ENCODE data around the gene PHLDA2. TPM values are rescaled to one million over a fixed set of nuclear protein-coding genes. Genes with fewer than 3 reads are reported as not detected.

The PHLDA2 gene
- total and polyA plus RNA-seq, 2 experiments from 2014 or later = 11.7 to 66.0 TPM

GRCh38 chr11:2929531-2929949 is 320 bp upstream of the PHLDA2 start:
- H3K4me2 ChIP-seq (ENCODE audit: unreplicated experiment) = peak overlapping the region; percentile 79
- peak; percentile 91 for DNase-seq
- H3K9ac ChIP-seq = peak overlapping the region; percentile 85
- no peaks in the 10 kb centered on the region for H3K9me3 ChIP-seq (ENCODE audit: low read depth)
- H3K79me2 ChIP-seq (ENCODE audit: insufficient read depth) = peaks cover 6% of the 10 kb centered on the region; the same call in 1 of the 2 replicates
- no peaks in the 10 kb centered on the region for H3K36me3 ChIP-seq (ENCODE audit: low read depth)
- TF ChIP-seq EZH2 (IDR thresholded peaks at IDR 0.05; ENCODE audit: insufficient read depth, poor library complexity, severe bottlenecking) (no peak), EZH2phosphoT487 (IDR thresholded peaks at IDR 0.05; ENCODE audit: insufficient read depth, low read depth) (no peak)
- H3K27ac ChIP-seq = peak overlapping the region; percentile 66
- H3K4me1 ChIP-seq (ENCODE audit: insufficient read depth) = peaks cover 14% of the 10 kb centered on the region
- in situ Hi-C loops (cut with MboI) = no loop called here
- no peaks in the 10 kb centered on the region for H3K27me3 ChIP-seq (replicated peaks; ENCODE audit: insufficient read depth)
- WGBS, 2 experiments (ENCODE audit: low coverage in 1 of 2, low lambda C conversion rate in 2 of 2, missing lambda C conversion rate in 2 of 2) = 1% methylated on average over 27 to 39 of the region's 48 CpGs
- H3F3A ChIP-seq (ENCODE audit: insufficient read depth) = peaks cover 8% of the 10 kb centered on the region; the same call in 1 of the 2 replicates
- H3K9me2 ChIP-seq (ENCODE audit: insufficient read depth) = no peaks in the 10 kb centered on the region
- H2AFZ ChIP-seq = peak overlapping the region; percentile 59
- no peaks in the 10 kb centered on the region for H4K20me1 ChIP-seq (ENCODE audit: insufficient read depth)
- H3K4me3 ChIP-seq = peak overlapping the region; percentile 78

- Histone ChIP-seq H3F3A (ENCODE audit: insufficient read depth) (peaks cover 7% of the 10 kb centered on the region; the same call in 1 of the 2 replicates), H3K27me3 (replicated peaks; ENCODE audit: insufficient read depth) (no peaks in the 10 kb centered on the region), H3K4me3 (peak overlapping the region; percentile 78), H3K36me3 (ENCODE audit: low read depth) (no peaks in the 10 kb centered on the region), H3K9me2 (ENCODE audit: insufficient read depth) (no peaks in the 10 kb centered on the region), H4K20me1 (ENCODE audit: insufficient read depth) (no peaks in the 10 kb centered on the region), H3K4me1 (ENCODE audit: insufficient read depth) (peaks cover 9% of the 10 kb centered on the region), H3K79me2 (ENCODE audit: insufficient read depth) (peaks cover 6% of the 10 kb centered on the region; the same call in 1 of the 2 replicates), H2AFZ (peak overlapping the region; percentile 68), H3K4me2 (ENCODE audit: unreplicated experiment) (peak overlapping the region; percentile 74), H3K9ac (peak overlapping the region; percentile 85), H3K9me3 (ENCODE audit: low read depth) (no peaks in the 10 kb centered on the region), H3K27ac (peak overlapping the region; percentile 66)
- WGBS, 2 experiments (ENCODE audit: low coverage in 1 of 2, low lambda C conversion rate in 2 of 2, missing lambda C conversion rate in 2 of 2) = 35 to 42% methylated on average over 25 of the region's 25 CpGs
- in situ Hi-C loops (cut with MboI) = no loop called here
- DNase-seq = peak; percentile 78
- TF ChIP-seq EZH2 (IDR thresholded peaks at IDR 0.05; ENCODE audit: insufficient read depth, poor library complexity, severe bottlenecking) = no peak
- TF ChIP-seq EZH2phosphoT487 (IDR thresholded peaks at IDR 0.05; ENCODE audit: insufficient read depth, low read depth) = no peak
These were observed 1.2 kb downstream of the PHLDA2 start for GRCh38 chr11:2927851-2928604.

DNA sequence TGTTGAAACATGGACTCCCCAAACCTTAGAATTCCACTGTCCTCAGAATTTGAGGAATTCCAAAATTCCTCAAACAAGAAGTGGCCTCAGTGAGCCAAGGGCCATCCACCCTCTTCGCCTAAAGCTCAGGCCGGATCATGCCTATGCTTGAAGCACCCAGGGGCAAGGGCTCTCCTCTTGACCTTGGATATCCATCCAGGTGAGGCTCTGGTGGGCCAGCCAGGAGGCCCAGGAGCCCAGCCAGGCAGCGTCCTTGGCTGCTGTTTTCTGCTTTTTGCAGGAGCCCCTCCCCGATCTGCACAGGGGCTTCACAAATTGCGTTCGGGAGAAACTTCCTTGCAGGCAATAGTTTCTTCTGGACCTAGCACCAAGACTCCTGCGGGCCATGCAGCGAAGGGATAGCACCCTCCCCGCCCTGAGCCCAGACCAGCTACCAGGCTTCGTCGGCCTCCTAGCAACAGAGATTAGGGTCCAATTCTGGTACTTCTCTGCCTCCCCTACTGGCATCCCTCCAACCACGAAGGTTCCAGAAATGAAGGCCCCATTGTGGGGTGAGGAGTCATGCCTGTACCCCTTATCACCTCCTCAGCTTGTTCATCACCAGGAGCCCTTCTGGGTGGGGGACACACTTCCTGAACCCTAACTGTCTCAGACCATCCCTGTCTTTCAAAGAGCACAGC is 2.0 kb downstream of the PHLDA2 start:
- peak overlapping the region; percentile 85 for H3K9ac ChIP-seq

DNA sequence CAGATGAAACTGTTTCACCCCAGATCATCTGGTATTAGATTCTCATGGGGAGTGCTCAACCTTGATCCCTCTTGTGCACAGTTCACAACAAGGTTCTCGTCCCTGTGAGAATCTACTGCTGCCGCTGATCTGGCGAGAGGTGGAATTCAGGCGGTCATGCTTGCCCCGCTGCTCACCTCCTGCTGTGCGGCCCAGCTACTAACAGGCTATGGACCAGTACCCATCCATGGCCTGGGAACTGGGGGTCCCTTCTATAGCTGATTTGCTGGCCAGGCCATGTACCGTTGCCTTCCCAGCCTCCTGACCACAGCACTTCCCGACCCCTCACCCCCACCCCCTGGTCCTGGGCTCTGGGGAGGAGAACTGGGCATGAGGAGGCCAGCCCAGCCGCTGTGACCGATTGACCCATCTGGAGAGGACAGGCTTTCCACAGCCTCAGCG is 2.6 kb downstream of the PHLDA2 start:
- H2AFZ ChIP-seq = no peak overlapping the region
- H3K4me3 ChIP-seq = no peak overlapping the region
- H3K27me3 ChIP-seq (replicated peaks; ENCODE audit: insufficient read depth) = no peaks in the 10 kb centered on the region
- H3K4me1 ChIP-seq (ENCODE audit: insufficient read depth) = peaks cover 2% of the 10 kb centered on the region; the same call in 1 of the 2 replicates
- H3K9me2 ChIP-seq (ENCODE audit: insufficient read depth) = no peaks in the 10 kb centered on the region
- peaks cover 6% of the 10 kb centered on the region; the same call in 1 of the 2 replicates for H3K79me2 ChIP-seq (ENCODE audit: insufficient read depth)
- H3K9ac ChIP-seq = no peak overlapping the region
- in situ Hi-C loops (cut with MboI) = no loop called here
- H3K4me2 ChIP-seq (ENCODE audit: unreplicated experiment) = no peak overlapping the region
- H3F3A ChIP-seq (ENCODE audit: insufficient read depth) = no peaks in the 10 kb centered on the region
- H3K27ac ChIP-seq = no peak overlapping the region
- no peaks in the 10 kb centered on the region for H4K20me1 ChIP-seq (ENCODE audit: insufficient read depth)
- no peaks in the 10 kb centered on the region for H3K36me3 ChIP-seq (ENCODE audit: low read depth)
- WGBS, 2 experiments (ENCODE audit: low coverage in 1 of 2, low lambda C conversion rate in 2 of 2, missing lambda C conversion rate in 2 of 2) = 90 to 92% methylated on average over 9 to 11 of the region's 11 CpGs
- no peak for DNase-seq
- no peak for TF ChIP-seq EZH2 (IDR thresholded peaks at IDR 0.05; ENCODE audit: insufficient read depth, poor library complexity, severe bottlenecking)
- TF ChIP-seq EZH2phosphoT487 (IDR thresholded peaks at IDR 0.05; ENCODE audit: insufficient read depth, low read depth) = no peak
- no peaks in the 10 kb centered on the region for H3K9me3 ChIP-seq (ENCODE audit: low read depth)

More for the DNA sequence above, 2.0 kb downstream of the PHLDA2 start:
- Histone ChIP-seq H3K36me3 (ENCODE audit: low read depth) (no peaks in the 10 kb centered on the region), H3K27ac (0 out of 2 replicates have a peak overlapping the region, but pooled peaks have one; percentile 5), H3K9me2 (ENCODE audit: insufficient read depth) (no peaks in the 10 kb centered on the region), H4K20me1 (ENCODE audit: insufficient read depth) (no peaks in the 10 kb centered on the region), H3K4me2 (ENCODE audit: unreplicated experiment) (peak overlapping the region; percentile 74), H3K9me3 (ENCODE audit: low read depth) (no peaks in the 10 kb centered on the region), H3K27me3 (replicated peaks; ENCODE audit: insufficient read depth) (no peaks in the 10 kb centered on the region), H3F3A (ENCODE audit: insufficient read depth) (no peaks in the 10 kb centered on the region; the same call in 1 of the 2 replicates), H2AFZ (no peak overlapping the region), H3K4me1 (ENCODE audit: insufficient read depth) (peaks cover 2% of the 10 kb centered on the region; the same call in 1 of the 2 replicates), H3K4me3 (peak overlapping the region; percentile 78; the same call in 1 of the 2 replicates), H3K79me2 (ENCODE audit: insufficient read depth) (peaks cover 6% of the 10 kb centered on the region; the same call in 1 of the 2 replicates)
- WGBS, 2 experiments (ENCODE audit: low coverage in 1 of 2, low lambda C conversion rate in 2 of 2, missing lambda C conversion rate in 2 of 2) = 90% methylated on average over 11 to 12 of the region's 12 CpGs
- TF ChIP-seq EZH2phosphoT487 (IDR thresholded peaks at IDR 0.05; ENCODE audit: insufficient read depth, low read depth) = no peak
- TF ChIP-seq EZH2 (IDR thresholded peaks at IDR 0.05; ENCODE audit: insufficient read depth, poor library complexity, severe bottlenecking) = no peak
- DNase-seq = no peak
- in situ Hi-C loops (cut with MboI) = no loop called here
